PC-9 (cell line): Measurements from ENCODE around the gene TFCP2L1. TPM values are rescaled to one million over a fixed set of nuclear protein-coding genes. Genes with fewer than 3 reads are reported as not detected.

Source experiments
- BruUV-seq: library from RNA; stranded (reverse); fragments of 400-500 nt; replicated peaks from 2 replicates; lab custom pipeline; 2021; lab: Mats Ljungman, UMichigan
- CTCF ChIA-PET: fragments of 300-600 bp; sonication (Branson Sonifier 250); formaldehyde crosslinking; loops from one replicate; lab custom pipeline; 2022; ENCODE audit warnings: antibody characterized with exemption; lab: Charles Lee
- POLR2A ChIA-PET: fragments of 300-600 bp; sonication (Branson Sonifier 250); formaldehyde crosslinking; loops from one replicate; lab custom pipeline; 2022; ENCODE audit warnings: antibody characterized with exemption; ENCODE audit not compliant: unreplicated experiment; lab: Charles Lee
- DNase-seq, 2 experiments: peaks; one replicate each; pipeline versions ENCODE4 v3.0.0 to v3.0.0-alpha.2; 2015 to 2022; ENCODE audit warnings: mixed read lengths in 1 of 2
- H2AFZ ChIP-seq: fragments of 200-600 bp; sonication (generic); 2 replicates; pipeline ENCODE4 v1.8.1; 2017; ENCODE audit warnings: antibody characterized with exemption
- H3F3A ChIP-seq: fragments of 200-600 bp; sonication (generic); 2 replicates; pipeline ENCODE4 v1.8.1; 2017; ENCODE audit warnings: antibody characterized with exemption, mild to moderate bottlenecking, low read depth; ENCODE audit not compliant: insufficient read depth
- H3K27ac ChIP-seq: fragments of 200-600 bp; sonication (generic); 2 replicates; pipeline ENCODE4 v1.6.1; 2016; ENCODE audit warnings: mixed run types
- H3K27me3 ChIP-seq: fragments of 200-600 bp; sonication (generic); 2 replicates; pipeline ENCODE4 v1.6.1; 2016; ENCODE audit warnings: low read depth, mixed run types; ENCODE audit not compliant: insufficient read depth
- H3K36me3 ChIP-seq: fragments of 200-600 bp; sonication (generic); 2 replicates; pipeline ENCODE4 v1.6.1; 2016; ENCODE audit warnings: low read depth, mixed run types
- H3K4me1 ChIP-seq: fragments of 200-600 bp; sonication (generic); replicated peaks from 2 replicates; pipeline ENCODE4 v1.6.1; 2016; ENCODE audit warnings: mixed run types; ENCODE audit not compliant: insufficient read depth
- H3K4me2 ChIP-seq: fragments of 200-600 bp; sonication (generic); 2 replicates; pipeline ENCODE4 v1.6.1; 2017; ENCODE audit warnings: mixed run types
- H3K4me3 ChIP-seq: fragments of 200-600 bp; sonication (generic); 2 replicates; pipeline ENCODE4 v1.6.1; 2016; ENCODE audit warnings: mixed run types
- H3K79me2 ChIP-seq: fragments of 200-600 bp; sonication (generic); 2 replicates; pipeline ENCODE4 v1.6.1; 2017; ENCODE audit warnings: low read depth, mixed run types
- H3K9me2 ChIP-seq: fragments of 200-600 bp; sonication (generic); 2 replicates; pipeline ENCODE4 v1.8.1; 2017; ENCODE audit warnings: mild to moderate bottlenecking; ENCODE audit not compliant: insufficient read depth
- H3K9me3 ChIP-seq: fragments of 200-600 bp; sonication (generic); 2 replicates; pipeline ENCODE4 v1.8.1; 2016; ENCODE audit warnings: low read depth; ENCODE audit not compliant: insufficient read depth
- H4K20me1 ChIP-seq: fragments of 200-600 bp; sonication (generic); 2 replicates; pipeline ENCODE4 v1.8.1; 2017; ENCODE audit not compliant: insufficient read depth
- CTCF ChIP-seq: fragments of 200-600 bp; sonication (generic); conservative IDR thresholded peaks from 2 replicates; pipeline ENCODE4 v1.6.1; 2017; ENCODE audit warnings: mixed run types, antibody characterized with exemption, mild to moderate bottlenecking, moderate library complexity
- EZH2 ChIP-seq: fragments of 200-600 bp; sonication (generic); IDR thresholded peaks from 2 replicates; pipeline ENCODE4 v1.8.0; 2017; ENCODE audit warnings: antibody characterized with exemption, low read depth
- intact Hi-C: fragments of 100-400 bp; cut with micrococcal nuclease; formaldehyde crosslinking; loops from one replicate; pipeline ENCODE4 v1.10.0; 2022; ENCODE audit not compliant: unreplicated experiment
- total RNA-seq: library from RNA; stranded (reverse); gene quantifications from 2 replicates; pipeline ENCODE4 v1.2.3, GENCODE V29; 2021

The TFCP2L1 gene
- total RNA-seq, 1 experiment from 2014 or later = 4.6 TPM

DNA sequence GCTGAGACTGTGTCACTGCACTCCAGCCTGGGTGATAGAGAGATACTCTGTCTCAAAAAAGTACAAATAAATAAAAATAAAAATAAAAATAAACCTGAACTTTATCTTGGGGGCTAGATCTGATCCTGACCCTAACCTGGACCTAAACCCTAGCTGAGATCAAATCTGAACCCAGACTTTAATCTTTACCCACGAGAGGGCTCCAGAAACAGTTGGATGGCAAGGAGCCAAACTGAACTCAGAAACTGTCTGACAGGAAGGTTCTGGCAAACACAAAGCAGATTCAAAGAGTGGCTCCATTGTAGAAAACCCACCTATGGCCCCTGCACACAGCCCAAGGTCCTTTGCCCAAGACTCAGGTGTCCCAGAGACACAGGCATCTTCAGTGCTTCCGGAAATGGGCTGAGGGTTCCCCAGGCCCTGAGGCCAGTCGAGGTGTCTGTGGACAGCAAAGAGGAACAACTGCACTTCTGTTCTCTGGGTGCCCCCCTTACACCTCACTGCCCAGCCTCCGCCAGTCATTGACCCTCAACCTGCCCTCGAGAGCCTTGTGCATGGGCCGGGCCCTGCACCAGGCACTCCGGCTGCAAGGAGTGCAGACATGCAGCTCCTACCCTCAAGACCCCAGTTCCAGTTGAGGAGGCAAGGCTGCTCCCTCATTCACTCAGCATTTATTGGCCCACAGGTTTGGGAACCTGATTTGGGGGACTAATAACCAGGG, 95.2 kb downstream of the TFCP2L1 start:
- Histone ChIP-seq H4K20me1 (no peaks in the 10 kb centered on the region), H3K27me3 (no peaks in the 10 kb centered on the region), H3K36me3 (no peaks in the 10 kb centered on the region), H3K4me3 (no peak overlapping the region), H3K79me2 (no peaks in the 10 kb centered on the region), H3K4me2 (no peak overlapping the region), H3K9me3 (no peaks in the 10 kb centered on the region), H3K9me2 (no peaks in the 10 kb centered on the region), H3F3A (peaks cover 16% of the 10 kb centered on the region; the same call in 1 of the 2 replicates), H3K4me1 (peaks cover 21% of the 10 kb centered on the region), H2AFZ (no peak overlapping the region), H3K27ac (no peak overlapping the region)
- no TSS peak for BruUV-seq
- no peak for DNase-seq
- TF ChIP-seq EZH2 (no peak), CTCF (no peak)
- ChIA-PET CTCF (no interaction called here), POLR2A (no interaction called here)
- intact Hi-C loops = no loop called here

DNA sequence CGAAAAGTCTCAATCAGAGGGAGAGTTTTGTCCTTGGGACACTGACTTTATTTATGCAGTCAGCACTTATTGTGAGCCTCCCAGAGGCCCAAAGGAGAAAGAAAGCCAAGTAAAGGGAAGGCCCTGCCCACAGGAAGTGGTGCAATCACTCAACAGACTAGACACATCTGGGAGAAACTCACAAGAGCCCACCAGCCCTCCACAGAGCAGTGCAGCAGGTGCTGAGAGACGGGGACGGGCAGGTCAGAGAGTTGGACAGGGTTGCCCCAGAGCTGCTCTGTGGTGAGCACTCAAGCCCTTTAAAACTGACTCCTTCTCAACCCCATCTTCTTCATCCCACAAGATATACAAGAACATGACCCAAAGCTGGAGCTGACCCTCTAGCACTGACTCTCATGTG, 96.0 kb downstream of the TFCP2L1 start:
- Histone ChIP-seq H3F3A (peaks cover 18% of the 10 kb centered on the region; the same call in 1 of the 2 replicates), H2AFZ (no peak overlapping the region), H3K4me2 (no peak overlapping the region), H3K9me2 (no peaks in the 10 kb centered on the region), H3K36me3 (no peaks in the 10 kb centered on the region), H3K27me3 (no peaks in the 10 kb centered on the region), H3K9me3 (no peaks in the 10 kb centered on the region), H3K4me1 (peaks cover 16% of the 10 kb centered on the region), H3K27ac (no peak overlapping the region), H3K4me3 (no peak overlapping the region), H4K20me1 (no peaks in the 10 kb centered on the region), H3K79me2 (no peaks in the 10 kb centered on the region)
- DNase-seq = no peak
- TF ChIP-seq EZH2 (no peak), CTCF (no peak)
- intact Hi-C loops = no loop called here
- POLR2A ChIA-PET = no interaction called here
- no TSS peak for BruUV-seq
- CTCF ChIA-PET = no interaction called here

DNA sequence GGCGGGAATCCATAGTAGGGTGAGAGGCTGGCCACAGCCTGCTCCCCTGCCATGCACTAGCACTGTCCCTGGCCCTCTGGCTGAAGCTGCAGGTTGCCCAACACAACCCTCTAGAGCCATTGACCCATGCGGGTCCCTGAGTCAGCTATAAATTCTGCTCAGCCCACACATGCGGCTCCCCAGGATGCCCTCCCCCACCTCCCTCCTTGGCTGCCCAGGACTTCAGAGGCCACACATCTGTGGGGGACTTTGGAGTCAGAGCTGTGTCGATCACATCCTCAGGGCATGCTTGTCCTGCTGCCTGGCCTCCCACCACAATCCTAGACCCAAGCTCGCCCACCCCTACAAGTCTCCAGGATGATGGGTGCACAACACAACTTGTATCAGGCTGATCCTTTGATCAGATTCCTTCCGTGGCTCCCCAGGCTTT, 97.0 kb downstream of the TFCP2L1 start:
- Histone ChIP-seq H3K79me2 (no peaks in the 10 kb centered on the region), H3K27me3 (no peaks in the 10 kb centered on the region), H3K4me3 (no peak overlapping the region), H2AFZ (no peak overlapping the region), H4K20me1 (no peaks in the 10 kb centered on the region), H3K4me1 (peaks cover 16% of the 10 kb centered on the region), H3K36me3 (no peaks in the 10 kb centered on the region), H3K4me2 (no peak overlapping the region), H3K27ac (no peak overlapping the region), H3K9me2 (no peaks in the 10 kb centered on the region), H3F3A (peaks cover 18% of the 10 kb centered on the region; the same call in 1 of the 2 replicates), H3K9me3 (no peaks in the 10 kb centered on the region)
- no peak for TF ChIP-seq EZH2
- no peak for TF ChIP-seq CTCF
- ChIA-PET CTCF (no interaction called here), POLR2A (interaction anchor here (0.5 kb wide), 1 partner anchor 95 kb away, joined by 3 read pairs; no protein-coding TSS in a partner anchor)
- intact Hi-C loops = no loop called here
- BruUV-seq = no TSS peak
- no peak for DNase-seq
